ENCODE measurements around the gene FBXW5.
A peak's percentile ranks its signal among the peaks of the same experiment; 100 is the strongest.

FBXW5 gene

GRCh38 chr9:136978073-136978864 lies 33.7 kb upstream of the FBXW5 start:
- DNase-seq (ENCODE audit: low spot score): peak; percentile 95

- no peak for DNase-seq (ENCODE audit: low spot score)
Observed at GRCh38 chr9:136977649-136978072, 33.1 kb upstream of the FBXW5 start.

DNA sequence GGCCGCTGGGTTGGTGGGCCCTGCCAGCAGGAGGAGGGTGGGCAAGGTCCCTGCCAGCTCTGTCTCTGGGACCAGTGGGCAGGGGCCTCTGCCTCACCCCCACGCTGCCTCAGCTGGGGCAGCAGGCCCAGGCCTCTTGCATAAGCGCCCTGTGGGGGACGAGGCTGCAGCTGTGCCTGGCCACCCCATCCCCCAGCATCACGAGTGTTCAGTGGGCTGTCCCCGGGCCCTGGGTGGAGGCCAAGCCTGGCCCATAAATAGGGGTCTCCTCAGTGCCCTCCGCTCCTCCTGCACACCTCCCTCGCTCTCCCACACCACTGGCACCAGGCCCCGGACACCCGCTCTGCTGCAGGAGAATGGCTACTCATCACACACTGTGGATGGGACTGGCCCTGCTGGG lies 32.7 kb upstream of the FBXW5 start, which contains the start of gene PTGDS:
Gene PTGDS (plus strand): TSS at position 282 of the 400 bp plus-strand sequence. CDS start 75 bp downstream, at position 357.
- no peak for DNase-seq (ENCODE audit: low spot score)

DNA sequence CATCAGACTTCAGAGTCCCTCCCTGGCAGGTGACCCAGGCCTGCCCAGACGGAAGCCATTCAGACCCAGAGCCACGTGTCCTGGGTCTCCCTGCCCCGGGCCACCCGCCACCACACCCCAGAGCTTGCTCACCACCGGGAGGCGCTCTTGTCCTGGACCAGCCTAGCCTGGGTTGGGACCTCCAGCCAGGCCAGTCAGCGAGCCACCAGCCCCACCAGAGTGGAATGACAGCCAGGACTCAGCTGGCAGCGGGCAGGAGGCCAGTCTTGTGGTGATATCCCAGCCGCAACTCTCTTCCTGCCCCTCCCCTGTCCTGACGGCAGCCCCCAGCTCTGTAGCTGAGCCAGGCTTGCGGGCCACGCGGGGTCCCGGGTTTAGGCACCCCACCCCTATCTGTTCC lies 31.1 kb upstream of the FBXW5 start:
- no peak for DNase-seq (ENCODE audit: low spot score)

- DNase-seq (ENCODE audit: low spot score): no peak
Observed at GRCh38 chr9:136974817-136975535, 30.4 kb upstream of the FBXW5 start.

DNA sequence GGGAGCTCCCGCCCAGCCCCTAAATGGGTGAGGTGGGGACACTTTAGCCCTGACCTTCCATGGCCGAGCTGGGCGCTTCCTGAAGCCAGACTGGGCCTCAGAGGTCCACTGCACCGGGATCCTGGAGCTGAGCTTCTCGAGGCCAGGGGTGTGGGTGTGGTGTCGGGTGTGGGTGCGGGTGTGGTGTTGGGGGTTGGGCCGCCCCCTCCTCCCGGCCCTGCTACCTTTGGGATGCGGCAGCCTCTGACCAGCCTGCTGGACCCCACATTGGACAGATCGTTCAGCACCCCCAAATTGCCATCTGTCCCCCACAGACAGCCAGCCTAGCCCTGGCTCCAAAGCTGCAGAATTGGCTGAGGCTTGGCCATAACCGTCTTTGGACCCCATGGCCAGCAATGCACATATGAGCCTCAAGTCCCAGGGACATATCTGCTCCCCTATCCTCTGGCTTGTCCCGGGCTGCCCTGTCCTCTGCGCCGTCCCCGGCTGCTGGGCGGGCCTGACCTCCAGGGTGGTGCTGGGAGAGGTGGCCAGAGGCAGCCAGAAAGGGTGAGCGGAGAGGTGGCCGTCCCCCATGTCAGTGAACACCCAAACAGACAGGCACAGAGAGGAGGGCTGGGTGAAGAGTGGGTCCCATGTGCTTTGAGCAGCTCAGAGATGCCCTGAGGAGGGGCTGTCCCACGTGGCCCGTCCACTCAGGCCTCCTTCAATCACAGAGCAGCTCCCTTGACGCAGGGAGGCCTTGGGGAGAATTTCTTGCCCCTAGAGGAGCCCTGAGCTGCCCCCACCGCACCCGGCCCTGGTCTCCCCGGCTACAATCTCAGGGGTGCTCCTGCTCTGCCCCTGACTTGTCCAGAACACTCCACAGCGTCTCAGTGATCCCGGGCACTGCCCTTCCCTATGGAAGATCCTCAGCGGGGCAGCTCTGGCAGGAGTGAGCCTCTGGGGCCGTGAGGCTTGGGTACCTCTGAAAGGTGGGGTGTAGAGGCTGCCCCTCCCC lies 29.4 kb upstream of the FBXW5 start:
- DNase-seq (ENCODE audit: low spot score): no peak

- DNase-seq (ENCODE audit: low spot score): no peak
Observed at GRCh38 chr9:136972743-136973142, 28.2 kb upstream of the FBXW5 start.

DNA sequence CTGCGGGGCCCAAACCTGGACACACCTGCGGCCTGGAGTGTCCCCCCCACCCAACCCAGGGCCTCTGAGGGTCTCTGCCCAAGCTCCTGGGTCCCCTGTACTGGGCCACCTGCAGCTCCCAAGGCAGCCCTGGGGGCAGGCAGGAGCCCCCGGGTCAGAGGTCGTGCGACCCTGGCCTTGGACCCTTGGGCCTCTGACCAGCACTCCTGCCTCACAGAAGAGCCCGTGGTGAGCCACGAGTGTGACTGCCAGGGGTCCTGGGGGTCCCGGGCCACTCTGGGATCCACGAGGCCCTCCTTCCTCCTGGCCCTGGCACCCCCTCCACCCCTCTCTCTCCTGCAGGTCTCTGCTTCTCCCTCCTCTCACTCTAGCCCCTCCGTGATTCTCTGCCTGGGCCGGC lies 27.8 kb upstream of the FBXW5 start:
- DNase-seq (ENCODE audit: low spot score): no peak

DNA sequence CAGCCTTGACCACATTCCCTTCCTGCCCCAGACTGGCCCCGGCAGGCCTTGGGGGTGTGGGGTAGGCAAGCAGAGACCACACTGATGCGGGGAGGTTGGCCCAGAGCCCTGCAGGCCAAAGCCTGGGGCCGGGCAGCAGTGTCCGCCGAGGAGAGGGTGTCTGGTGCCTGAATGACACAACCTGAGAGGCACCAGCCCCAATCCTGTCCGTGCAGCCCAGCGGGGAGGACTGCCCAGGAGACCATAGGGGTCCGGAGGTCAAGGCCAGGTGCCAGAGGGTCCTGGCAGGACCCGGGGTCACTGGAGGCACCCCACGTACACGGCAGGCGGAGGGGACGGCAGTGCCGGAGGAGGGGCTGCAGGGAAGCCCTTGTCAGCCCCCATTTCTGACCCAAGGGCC lies 27.2 kb upstream of the FBXW5 start:
- DNase-seq (ENCODE audit: low spot score): no peak

DNA sequence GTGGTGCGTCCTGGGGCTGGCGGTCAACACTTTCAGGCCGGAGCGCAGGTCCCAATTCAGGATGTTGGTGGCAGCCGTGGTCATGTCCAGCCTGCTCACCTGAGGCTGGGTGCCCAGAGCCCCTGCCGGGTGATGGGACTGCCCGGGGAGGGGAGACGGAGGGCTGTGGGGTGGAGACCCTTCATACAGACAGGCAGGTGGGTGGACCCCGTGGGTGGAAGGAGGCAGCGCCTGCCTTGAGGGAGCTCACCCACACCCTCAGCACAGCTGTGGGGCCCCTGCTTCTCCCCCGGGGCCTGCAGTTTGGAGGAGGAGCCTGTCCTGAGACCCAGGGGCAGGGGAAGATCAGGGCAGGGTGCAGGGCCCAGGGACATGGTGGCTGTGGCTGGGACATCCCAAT lies 25.8 kb upstream of the FBXW5 start:
- DNase-seq (ENCODE audit: low spot score): no peak

- DNase-seq (ENCODE audit: low spot score): no peak
Observed at GRCh38 chr9:136969774-136970173, 25.2 kb upstream of the FBXW5 start.

- no peak for DNase-seq (ENCODE audit: low spot score)
Observed at GRCh38 chr9:136969150-136969549, 24.6 kb upstream of the FBXW5 start.

- no peak for DNase-seq (ENCODE audit: low spot score)
Observed at GRCh38 chr9:136968333-136969127, 24.0 kb upstream of the FBXW5 start.

DNA sequence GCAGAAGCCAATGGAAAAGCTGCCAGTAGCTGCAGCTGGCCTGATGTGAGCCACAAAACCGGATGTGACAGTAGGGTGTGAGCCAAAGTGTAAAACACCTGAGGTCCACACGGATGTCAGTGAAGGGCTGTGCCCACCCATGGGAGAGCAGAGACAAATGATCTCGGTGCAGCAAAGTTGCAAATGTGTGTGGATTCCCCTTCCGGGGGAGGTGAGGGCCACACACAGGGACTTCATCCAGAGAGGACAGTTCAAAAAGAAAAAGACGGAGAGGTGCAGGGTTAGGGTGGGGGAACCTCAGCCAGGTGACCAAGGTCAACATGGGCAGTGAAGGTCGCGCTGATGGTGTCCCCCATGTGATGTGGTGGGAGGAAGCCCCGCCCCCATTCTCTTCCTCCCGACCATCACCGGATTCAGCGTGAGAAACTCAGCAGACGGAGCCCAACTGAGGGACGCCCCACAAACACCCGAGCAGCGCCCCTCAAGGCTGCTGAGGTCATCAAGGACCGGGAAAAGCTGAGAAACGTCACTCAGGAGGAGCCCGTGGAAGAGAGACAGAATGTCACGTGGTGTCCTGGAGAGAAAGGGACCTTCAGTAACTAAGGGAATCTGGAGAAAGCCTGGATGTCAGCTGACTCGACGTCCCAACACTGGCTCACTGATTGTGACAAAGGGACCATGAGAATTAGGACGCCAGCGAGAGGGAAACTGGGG lies 21.4 kb upstream of the FBXW5 start:
- peak; percentile 55 for DNase-seq (ENCODE audit: low spot score)

GRCh38 chr9:136964833-136965422 lies 20.4 kb upstream of the FBXW5 start:
- no peak for DNase-seq (ENCODE audit: low spot score)

DNA sequence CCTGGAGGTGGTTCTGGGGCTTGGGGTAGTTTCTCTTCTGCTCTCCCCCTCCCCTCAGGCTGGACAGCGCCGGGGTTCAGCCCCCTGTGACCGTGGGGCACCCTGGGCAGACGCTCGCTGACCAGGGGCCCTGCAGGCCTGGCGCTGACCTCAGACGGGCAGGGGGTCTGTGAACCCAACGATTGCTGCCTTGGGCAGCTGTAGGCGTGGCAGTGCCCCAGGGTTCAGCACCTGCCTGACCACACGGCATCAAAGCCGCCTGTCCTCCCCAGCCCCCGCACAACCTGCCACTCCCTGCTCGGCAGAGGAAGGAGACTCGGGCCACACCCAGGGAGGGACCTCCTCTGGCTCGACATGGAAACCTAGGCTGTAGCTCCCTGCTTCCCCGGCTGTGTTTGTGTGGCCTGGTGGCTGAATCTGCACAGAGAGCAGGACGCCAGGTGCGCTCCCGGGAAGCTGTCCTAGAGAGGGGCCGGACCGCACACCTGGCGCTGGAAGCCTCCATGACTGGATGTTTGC lies 19.7 kb upstream of the FBXW5 start:
- no peak for DNase-seq (ENCODE audit: low spot score)

GRCh38 chr9:136963751-136964150 lies 19.2 kb upstream of the FBXW5 start:
- DNase-seq (ENCODE audit: low spot score): no peak

- DNase-seq (ENCODE audit: low spot score): no peak
Observed at GRCh38 chr9:136963341-136963740, 18.8 kb upstream of the FBXW5 start.

DNA sequence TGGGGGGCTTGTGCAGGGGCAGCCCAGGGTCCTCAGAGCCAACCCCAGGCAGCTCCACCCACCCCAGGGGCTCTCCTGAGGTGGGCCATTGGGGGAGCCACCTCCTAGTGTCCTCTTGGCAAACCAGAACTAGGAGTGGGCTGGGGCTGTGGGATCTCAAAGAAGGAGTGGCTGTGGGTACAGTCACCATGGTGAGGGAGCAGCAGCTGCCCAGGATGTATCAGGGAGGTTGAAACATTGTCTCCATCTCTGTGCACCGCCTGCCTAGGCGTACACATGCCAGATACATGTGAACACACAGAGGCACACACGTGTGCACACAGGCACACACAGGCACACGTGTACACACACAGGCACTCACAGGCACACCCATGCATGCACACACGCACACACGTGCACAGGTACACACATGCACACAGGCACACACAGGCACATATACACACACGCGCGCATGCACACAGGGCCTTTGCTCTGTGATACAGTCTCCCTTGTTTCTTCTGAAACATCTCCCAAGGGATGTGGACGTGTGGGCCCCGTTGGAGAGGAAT lies 18.2 kb upstream of the FBXW5 start:
- no peak for DNase-seq (ENCODE audit: low spot score)

GRCh38 chr9:136962163-136962562 lies 17.6 kb upstream of the FBXW5 start:
- no peak for DNase-seq (ENCODE audit: low spot score)
